Tibial nerve (tissue), 4 donors: ENCODE results near the gene SREK1IP1. TPM values are rescaled to one million over a fixed set of nuclear protein-coding genes. Genes with fewer than 3 reads are reported as not detected.

Experiments used
- DNase-seq, 2 donors: peaks; one replicate each; pipeline ENCODE4 v3.0.0-alpha.2; 2019; ENCODE audit warnings: low spot score in 2 of 2
- H3K27ac ChIP-seq, 4 donors: fragments of 200-600 bp; sonication (generic) in 3 of 4; one replicate each; pipeline ENCODE4 v1.5.1; 2017 to 2019; ENCODE audit warnings: mild to moderate bottlenecking in 1 of 4
- H3K27me3 ChIP-seq, 2 donors: fragments of 200-600 bp; sonication (generic) in 1 of 2; one replicate each; pipeline versions ENCODE4 v1.5.1 to v1.6.0; 2017 to 2019
- H3K36me3 ChIP-seq, 3 donors: fragments of 200-600 bp; sonication (generic); one replicate each; pipeline ENCODE4 v1.5.1; 2018 to 2019
- H3K4me1 ChIP-seq, 4 donors: fragments of 200-600 bp; sonication (generic) in 3 of 4; one replicate each; pipeline ENCODE4 v1.5.1; 2017 to 2019
- H3K4me3 ChIP-seq, 4 donors: fragments of 200-600 bp; sonication (generic) in 3 of 4; one replicate each; pipeline ENCODE4 v1.5.1; 2017 to 2019; ENCODE audit warnings: mild to moderate bottlenecking in 1 of 4, moderate library complexity in 1 of 4
- H3K9me3 ChIP-seq, 4 donors: fragments of 200-600 bp; sonication (generic) in 3 of 4; one replicate each; pipeline ENCODE4 v1.5.1; 2017 to 2019
- CTCF ChIP-seq, 5 experiments: fragments of 200-600 bp in 3 of 5; fragments of 450-650 bp in 2 of 5; sonication (generic) in 3 of 5; IDR thresholded peaks; one replicate each; pipeline ENCODE4 v1.5.1; 2016 to 2019; ENCODE audit warnings: antibody characterized with exemption in 5 of 5, mild to moderate bottlenecking in 3 of 5, moderate library complexity in 2 of 5
- EP300 ChIP-seq, 2 donors: sonication (generic); formaldehyde crosslinking; IDR thresholded peaks; one replicate each; pipeline ENCODE4 v1.6.1; 2017; ENCODE audit warnings: antibody characterized with exemption in 2 of 2, mild to moderate bottlenecking in 1 of 2
- POLR2A ChIP-seq, 2 donors: fragments of 450-650 bp; IDR thresholded peaks; one replicate each; pipeline ENCODE4 v1.6.1; 2017; ENCODE audit warnings: antibody characterized with exemption in 2 of 2, mild to moderate bottlenecking in 2 of 2, moderate library complexity in 2 of 2
- WGBS, 2 donors: methylation state at CpG; one replicate each; pipeline ENCODE4 v1.1.5; 2018; 5-methylcytosine and 5-hydroxymethylcytosine counted together
- total RNA-seq, 4 donors: library from RNA; depleted of rRNA; stranded (reverse); fragments of >200 nt; gene quantifications; one replicate each; pipeline ENCODE4 v1.1.0, GENCODE V29; 2016

The SREK1IP1 gene
- total RNA-seq, 4 donors from 2014 or later = 7.5 to 11.6 (median 10.2) TPM

GRCh38 chr5:64759960-64760660 lies 8.4 kb downstream of the SREK1IP1 start:
- no peaks in the 10 kb centered on the region for H3K9me3 ChIP-seq
- TF ChIP-seq EP300 (IDR thresholded peaks at IDR 0.05) (no peak), CTCF (IDR thresholded peaks at IDR 0.05) (no peak), POLR2A (IDR thresholded peaks at IDR 0.05) (no peak)
- no peaks in the 10 kb centered on the region for H3K27me3 ChIP-seq
- peaks cover 0 to 16% (median 0%) of the 10 kb centered on the region in 3 donors for H3K36me3 ChIP-seq
- no peak overlapping the region for H3K4me3 ChIP-seq
- H3K4me1 ChIP-seq = peaks cover 0 to 48% (median 0%) of the 10 kb centered on the region in 4 donors
- DNase-seq = no peak
- no peak overlapping the region for H3K27ac ChIP-seq
- WGBS, 2 donors = 81 to 82% methylated on average over 4 of the region's 4 CpGs

- peaks cover 0 to 36% (median 0%) of the 10 kb centered on the region in 4 donors for H3K4me1 ChIP-seq
- 82 to 90% methylated on average over 3 of the region's 3 CpGs for WGBS, 2 donors
- H3K36me3 ChIP-seq = peaks cover 0 to 19% (median 0%) of the 10 kb centered on the region in 3 donors
- TF ChIP-seq POLR2A (IDR thresholded peaks at IDR 0.05) (no peak), EP300 (IDR thresholded peaks at IDR 0.05) (no peak), CTCF (IDR thresholded peaks at IDR 0.05) (no peak)
- no peak overlapping the region for H3K27ac ChIP-seq
- H3K4me3 ChIP-seq = no peak overlapping the region
- DNase-seq = no peak
- H3K9me3 ChIP-seq = no peaks in the 10 kb centered on the region
- H3K27me3 ChIP-seq = no peaks in the 10 kb centered on the region
Measured at GRCh38 chr5:64758901-64759300, 9.6 kb downstream of the SREK1IP1 start.

- DNase-seq = no peak
Measured at GRCh38 chr5:64754066-64754465, 14.4 kb downstream of the SREK1IP1 start.

GRCh38 chr5:64749385-64749784 lies 19.1 kb downstream of the SREK1IP1 start:
- H3K27ac ChIP-seq = no peak overlapping the region
- H3K27me3 ChIP-seq = no peaks in the 10 kb centered on the region
- TF ChIP-seq EP300 (IDR thresholded peaks at IDR 0.05) (no peak), POLR2A (IDR thresholded peaks at IDR 0.05) (no peak), CTCF (IDR thresholded peaks at IDR 0.05) (no peak)
- no peak overlapping the region for H3K4me3 ChIP-seq
- 95 to 96% methylated on average over 4 of the region's 4 CpGs for WGBS, 2 donors
- no peak for DNase-seq
- H3K4me1 ChIP-seq = no peaks in the 10 kb centered on the region
- no peaks in the 10 kb centered on the region for H3K9me3 ChIP-seq
- H3K36me3 ChIP-seq = peaks cover 0 to 23% (median 0%) of the 10 kb centered on the region in 3 donors

More at GRCh38 chr5:64754066-64754465, 14.4 kb downstream of the SREK1IP1 start:
- H3K27ac ChIP-seq = no peak overlapping the region
- no peak for TF ChIP-seq CTCF (IDR thresholded peaks at IDR 0.05)
- H3K27me3 ChIP-seq = no peaks in the 10 kb centered on the region
- H3K36me3 ChIP-seq = peaks cover 0 to 20% (median 0%) of the 10 kb centered on the region in 3 donors
- H3K4me3 ChIP-seq = no peak overlapping the region
- WGBS, 2 donors = 94 to 96% methylated on average over 2 of the region's 2 CpGs
- H3K4me1 ChIP-seq = peaks cover 0 to 11% (median 0%) of the 10 kb centered on the region in 4 donors
- H3K9me3 ChIP-seq = no peaks in the 10 kb centered on the region

- H3K27ac ChIP-seq = no peak overlapping the region
- WGBS, 2 donors = 84 to 94% methylated on average over 1 of the region's 1 CpG
- H3K36me3 ChIP-seq = peaks cover 0 to 12% (median 0%) of the 10 kb centered on the region in 3 donors
- DNase-seq = no peak
- H3K9me3 ChIP-seq = no peaks in the 10 kb centered on the region
- no peaks in the 10 kb centered on the region for H3K4me1 ChIP-seq
- no peaks in the 10 kb centered on the region for H3K27me3 ChIP-seq
- TF ChIP-seq POLR2A (IDR thresholded peaks at IDR 0.05) = no peak
- TF ChIP-seq EP300 (IDR thresholded peaks at IDR 0.05) = no peak
- TF ChIP-seq CTCF (IDR thresholded peaks at IDR 0.05) = no peak
- no peak overlapping the region for H3K4me3 ChIP-seq
Measured at GRCh38 chr5:64746446-64746845, 22.0 kb downstream of the SREK1IP1 start.
